BLaER1 treated with 17β-estradiol and CSF1 and Interleukin-3, amounts not matched to agents 10 nM and 100 nM (cell line): ENCODE data around the gene NAB1.

Source experiments
- H3K27ac ChIP-seq, 11 experiments: shearing (Covaris generic); formaldehyde crosslinking; 2 replicates each; pipeline ENCODE4 v1.8.1; 2022
- H3K27me3 ChIP-seq, 11 experiments: shearing (Covaris generic); formaldehyde crosslinking; 2 replicates each; pipeline ENCODE4 v1.8.1; 2022
- H3K36me3 ChIP-seq, 11 experiments: shearing (Covaris generic); formaldehyde crosslinking; 2 replicates each; pipeline ENCODE4 v1.8.1; 2022
- H3K4me1 ChIP-seq, 10 experiments: shearing (Covaris generic); formaldehyde crosslinking; 2 replicates each; pipeline ENCODE4 v1.8.1; 2022
- H3K4me2 ChIP-seq, 11 experiments: shearing (Covaris generic); formaldehyde crosslinking; 2 replicates each; pipeline ENCODE4 v1.8.1; 2022
- H3K4me3 ChIP-seq, 10 experiments: shearing (Covaris generic); formaldehyde crosslinking; 2 replicates each; pipeline ENCODE4 v1.8.1; 2022
- H3K9ac ChIP-seq, 11 experiments: shearing (Covaris generic); formaldehyde crosslinking; 2 replicates each; pipeline ENCODE4 v1.8.1; 2022
- H3K9me3 ChIP-seq, 11 experiments: shearing (Covaris generic); formaldehyde crosslinking; replicated peaks in 1 of 11; 2 replicates each; pipeline ENCODE4 v1.8.1; 2022
- H4K20me1 ChIP-seq, 11 experiments: shearing (Covaris generic); formaldehyde crosslinking; 2 replicates each; pipeline ENCODE4 v1.8.1; 2022
- Cebpa-rat ChIP-seq, 11 experiments: shearing (Covaris generic); IDR thresholded peaks; 2 replicates each; pipeline ENCODE4 v1.8.1; 2022

Gene NAB1

DNA sequence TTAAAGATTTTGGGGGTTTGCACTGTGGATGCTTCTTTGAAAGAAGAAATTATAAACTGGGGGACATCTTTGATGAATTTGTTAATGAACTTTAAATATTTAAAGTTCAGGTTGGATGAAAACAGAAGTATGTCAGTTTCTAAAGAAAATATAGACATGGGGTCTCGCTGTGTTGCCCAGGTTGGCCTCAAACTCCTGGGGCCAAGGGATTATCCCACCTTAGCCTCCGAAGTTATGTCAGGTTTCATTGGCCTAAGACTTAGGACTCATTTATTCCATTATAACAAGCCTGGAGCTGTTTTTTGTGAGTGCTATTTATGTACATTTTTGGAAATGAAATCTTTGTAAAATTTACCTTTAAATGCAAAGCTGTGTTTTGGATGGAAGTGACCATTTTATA, 2.5 kb downstream of the NAB1 start:
- Histone ChIP-seq H3K27me3 (no peaks in the 10 kb centered on the region), H3K36me3 (peaks cover 0 to 18% (median 11%) of the 10 kb centered on the region in 11 experiments; a peak in 14 of 22 replicates), H3K4me2 (peak overlapping the region; percentile 75 to 95 (median 87); a peak in 21 of 22 replicates), H3K9me3 (peaks cover 0 to 15% (median 0%) of the 10 kb centered on the region in 11 experiments; a peak in 5 of 22 replicates), H3K4me1 (peaks cover 14 to 75% (median 29%) of the 10 kb centered on the region in 10 experiments), H4K20me1 (peaks cover 0 to 57% (median 41%) of the 10 kb centered on the region in 11 experiments; a peak in 16 of 22 replicates), H3K4me3 (peak overlapping the region in 9 of 10 experiments; percentile 35 to 97 (median 90); a peak in 14 of 20 replicates), H3K27ac (peak overlapping the region in 3 of 11 experiments; percentile 13 to 98 (median 97); a peak in 5 of 22 replicates), H3K9ac (peak overlapping the region in 4 of 11 experiments; percentile 95 to 98 (median 96); a peak in 7 of 22 replicates)
- no peak for TF ChIP-seq Cebpa-rat (IDR thresholded peaks at IDR 0.05)

DNA sequence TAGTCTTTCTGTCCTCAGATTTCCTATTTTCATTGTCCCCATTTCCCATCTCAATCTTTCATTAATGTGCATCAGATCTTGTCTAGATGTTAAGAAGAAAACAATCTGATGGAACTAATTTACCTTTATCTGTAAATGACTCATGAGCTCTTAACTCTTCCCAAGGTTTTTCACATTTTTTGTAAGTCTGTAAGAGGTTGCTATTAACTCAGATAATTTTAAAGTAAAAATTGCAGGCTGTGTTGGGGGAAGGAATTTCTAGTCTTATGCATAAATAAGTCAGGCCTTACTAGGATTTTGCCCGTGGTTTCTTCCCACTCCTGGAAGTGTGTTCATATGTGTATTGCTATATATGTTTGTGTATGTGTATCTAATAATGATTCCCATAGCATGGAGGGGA, 4.3 kb downstream of the NAB1 start:
- Histone ChIP-seq H3K27me3 (no peaks in the 10 kb centered on the region), H3K4me2 (peak overlapping the region in 4 of 11 experiments; percentile 2 to 95 (median 88); a peak in 6 of 22 replicates), H3K9ac (no peak overlapping the region), H3K27ac (no peak overlapping the region), H3K36me3 (peaks cover 0 to 23% (median 12%) of the 10 kb centered on the region in 11 experiments; a peak in 14 of 22 replicates), H3K4me3 (no peak overlapping the region), H3K4me1 (peaks cover 7 to 74% (median 22%) of the 10 kb centered on the region in 10 experiments), H3K9me3 (peaks cover 0 to 15% (median 0%) of the 10 kb centered on the region in 11 experiments; a peak in 5 of 22 replicates), H4K20me1 (peaks cover 0 to 76% (median 60%) of the 10 kb centered on the region in 11 experiments; a peak in 16 of 22 replicates)
- no peak for TF ChIP-seq Cebpa-rat (IDR thresholded peaks at IDR 0.05)

GRCh38 chr2:190653931-190654330, 5.0 kb downstream of the NAB1 start:
- Histone ChIP-seq H3K9me3 (peaks cover 0 to 15% (median 0%) of the 10 kb centered on the region in 11 experiments; a peak in 5 of 22 replicates), H3K4me2 (peak overlapping the region in 3 of 11 experiments; percentile 87 to 95 (median 89); a peak in 5 of 22 replicates), H3K27me3 (no peaks in the 10 kb centered on the region), H3K4me1 (peaks cover 7 to 75% (median 21%) of the 10 kb centered on the region in 10 experiments; a peak in 19 of 20 replicates), H3K27ac (no peak overlapping the region), H3K9ac (no peak overlapping the region), H3K4me3 (no peak overlapping the region), H4K20me1 (peaks cover 0 to 83% (median 65%) of the 10 kb centered on the region in 11 experiments; a peak in 17 of 22 replicates), H3K36me3 (peaks cover 4 to 29% (median 16%) of the 10 kb centered on the region in 11 experiments; a peak in 19 of 22 replicates)
- TF ChIP-seq Cebpa-rat (IDR thresholded peaks at IDR 0.05) = no peak

- peaks cover 16 to 41% (median 27%) of the 10 kb centered on the region in 11 experiments; a peak in 21 of 22 replicates for H3K36me3 ChIP-seq
- no peak overlapping the region for H3K27ac ChIP-seq
- H3K9me3 ChIP-seq = peaks cover 0 to 15% (median 0%) of the 10 kb centered on the region in 11 experiments; a peak in 5 of 22 replicates
- no peak for TF ChIP-seq Cebpa-rat (IDR thresholded peaks at IDR 0.05)
- peaks cover 0 to 94% (median 70%) of the 10 kb centered on the region in 11 experiments; a peak in 18 of 22 replicates for H4K20me1 ChIP-seq
- H3K4me2 ChIP-seq = no peak overlapping the region; a peak in 1 of 22 replicates
- H3K4me3 ChIP-seq = no peak overlapping the region
- peaks cover 7 to 86% (median 21%) of the 10 kb centered on the region in 10 experiments; a peak in 19 of 20 replicates for H3K4me1 ChIP-seq
- H3K27me3 ChIP-seq = no peaks in the 10 kb centered on the region
- no peak overlapping the region for H3K9ac ChIP-seq
Observed at GRCh38 chr2:190655113-190655512, 6.2 kb downstream of the NAB1 start.

- Histone ChIP-seq H3K4me2 (peak overlapping the region in 2 of 11 experiments; percentile 24 to 46; a peak in 4 of 22 replicates), H3K9me3 (peaks cover 0 to 15% (median 0%) of the 10 kb centered on the region in 11 experiments; a peak in 5 of 22 replicates), H3K4me1 (peaks cover 7 to 86% (median 18%) of the 10 kb centered on the region in 10 experiments; a peak in 19 of 20 replicates), H4K20me1 (peaks cover 0 to 96% (median 70%) of the 10 kb centered on the region in 11 experiments; a peak in 18 of 22 replicates), H3K9ac (no peak overlapping the region), H3K4me3 (no peak overlapping the region), H3K36me3 (peaks cover 18 to 45% (median 29%) of the 10 kb centered on the region in 11 experiments), H3K27ac (no peak overlapping the region), H3K27me3 (no peaks in the 10 kb centered on the region)
- TF ChIP-seq Cebpa-rat (IDR thresholded peaks at IDR 0.05) = no peak
Observed at GRCh38 chr2:190655570-190655969, 6.7 kb downstream of the NAB1 start.

DNA sequence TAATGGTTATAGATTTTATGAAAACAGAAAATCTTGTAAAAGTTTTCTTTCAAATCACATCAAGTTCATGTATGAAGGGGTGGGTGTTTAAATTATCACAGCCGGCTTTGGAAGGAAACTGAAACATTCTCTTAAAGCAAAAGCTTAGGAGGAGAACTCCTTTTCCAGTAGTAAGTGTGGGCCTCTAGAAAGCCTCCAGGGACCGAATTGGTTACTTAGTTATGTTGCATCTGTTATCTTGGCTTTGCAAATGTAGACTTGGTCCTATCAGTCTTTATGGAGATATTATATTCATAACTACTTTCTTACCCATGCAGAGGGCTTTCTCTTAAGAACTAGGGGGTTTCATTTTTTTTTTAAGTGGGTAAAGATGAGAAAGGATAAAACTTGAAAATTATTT, 7.4 kb downstream of the NAB1 start:
- H4K20me1 ChIP-seq = peaks cover 0 to 97% (median 73%) of the 10 kb centered on the region in 11 experiments; a peak in 18 of 22 replicates
- H3K9me3 ChIP-seq = peaks cover 0 to 15% (median 0%) of the 10 kb centered on the region in 11 experiments; a peak in 5 of 22 replicates
- no peak overlapping the region for H3K27ac ChIP-seq

GRCh38 chr2:190657474-190658255, 8.8 kb downstream of the NAB1 start:
- peaks cover 0 to 15% (median 0%) of the 10 kb centered on the region in 11 experiments; a peak in 5 of 22 replicates for H3K9me3 ChIP-seq
- TF ChIP-seq Cebpa-rat (IDR thresholded peaks at IDR 0.05) = no peak
- H3K27me3 ChIP-seq = no peaks in the 10 kb centered on the region
- no peak overlapping the region for H3K9ac ChIP-seq
- H3K4me2 ChIP-seq = no peak overlapping the region; a peak in 1 of 22 replicates
- peaks cover 25 to 52% (median 40%) of the 10 kb centered on the region in 11 experiments for H3K36me3 ChIP-seq
- no peak overlapping the region for H3K4me3 ChIP-seq
- peaks cover 5 to 96% (median 73%) of the 10 kb centered on the region in 11 experiments; a peak in 18 of 22 replicates for H4K20me1 ChIP-seq
- H3K27ac ChIP-seq = no peak overlapping the region
- H3K4me1 ChIP-seq = peaks cover 0 to 82% (median 2%) of the 10 kb centered on the region in 10 experiments; a peak in 9 of 20 replicates

More for the DNA sequence above, 7.4 kb downstream of the NAB1 start:
- Histone ChIP-seq H3K4me1 (peaks cover 4 to 85% (median 11%) of the 10 kb centered on the region in 10 experiments; a peak in 19 of 20 replicates), H3K27me3 (no peaks in the 10 kb centered on the region), H3K4me2 (peak overlapping the region in 2 of 11 experiments; percentile 24 to 46; a peak in 4 of 22 replicates), H3K9ac (no peak overlapping the region), H3K36me3 (peaks cover 25 to 52% (median 35%) of the 10 kb centered on the region in 11 experiments), H3K4me3 (no peak overlapping the region)
- TF ChIP-seq Cebpa-rat (IDR thresholded peaks at IDR 0.05) = no peak

- Histone ChIP-seq H3K4me3 (no peak overlapping the region), H4K20me1 (peaks cover 6 to 86% (median 61%) of the 10 kb centered on the region in 11 experiments; a peak in 16 of 22 replicates), H3K9me3 (peaks cover 4 to 21% (median 8%) of the 10 kb centered on the region in 11 experiments; a peak in 21 of 22 replicates), H3K36me3 (peaks cover 30 to 67% (median 54%) of the 10 kb centered on the region in 11 experiments), H3K27ac (no peak overlapping the region), H3K9ac (no peak overlapping the region), H3K4me1 (peaks cover 0 to 65% (median 2%) of the 10 kb centered on the region in 10 experiments; a peak in 7 of 20 replicates), H3K4me2 (no peak overlapping the region), H3K27me3 (no peaks in the 10 kb centered on the region)
- TF ChIP-seq Cebpa-rat (IDR thresholded peaks at IDR 0.05) = no peak
Observed at GRCh38 chr2:190659553-190659952, 10.7 kb downstream of the NAB1 start.
